Vagina (tissue), 2 donors: Measurements from ENCODE around the gene REXO1. TPM values are rescaled to one million over a fixed set of nuclear protein-coding genes. Genes with fewer than 3 reads are reported as not detected.

Source experiments
- DNase-seq, 2 donors: peaks; one replicate each; pipeline ENCODE4 v3.0.0-alpha.2; 2017; ENCODE audit errors: extremely low spot score in 2 of 2
- H3K27ac ChIP-seq: fragments of 200-600 bp; sonication (generic); one replicate; pipeline ENCODE4 v1.5.1; 2019
- H3K27me3 ChIP-seq: fragments of 200-600 bp; sonication (generic); one replicate; pipeline ENCODE4 v1.5.1; 2019
- H3K36me3 ChIP-seq, 2 donors: fragments of 200-600 bp; sonication (generic); one replicate each; pipeline ENCODE4 v1.5.1; 2017 to 2019
- H3K4me1 ChIP-seq: fragments of 200-600 bp; sonication (generic); one replicate; pipeline ENCODE4 v1.5.1; 2019
- H3K4me3 ChIP-seq, 2 donors: fragments of 200-600 bp; sonication (generic); 1 replicate in 1 of 2; 2 replicates in 1 of 2; pipeline ENCODE4 v1.5.1; 2016 to 2019
- H3K9me3 ChIP-seq: fragments of 200-600 bp; sonication (generic); one replicate; pipeline ENCODE4 v1.5.1; 2019
- CTCF ChIP-seq, 3 experiments: fragments of 450-650 bp in 2 of 3; fragments of 200-600 bp in 1 of 3; sonication (generic) in 1 of 3; IDR thresholded peaks; one replicate each; pipeline ENCODE4 v1.5.1; 2017 to 2019; ENCODE audit warnings: antibody characterized with exemption in 3 of 3, mild to moderate bottlenecking in 2 of 3, moderate library complexity in 2 of 3
- POLR2A ChIP-seq, 2 donors: fragments of 450-650 bp; IDR thresholded peaks; one replicate each; pipeline ENCODE4 v1.6.1; 2017; ENCODE audit warnings: antibody characterized with exemption in 2 of 2, mild to moderate bottlenecking in 2 of 2, moderate library complexity in 2 of 2
- POLR2AphosphoS5 ChIP-seq, 2 donors: sonication (generic); formaldehyde crosslinking; IDR thresholded peaks; one replicate each; pipeline ENCODE4 v1.9.0; 2017; ENCODE audit warnings: antibody characterized with exemption in 2 of 2, mild to moderate bottlenecking in 2 of 2, low read depth in 1 of 2; ENCODE audit not compliant: insufficient read depth in 1 of 2
- intact Hi-C: fragments of 100-400 bp; cut with DNase I; formaldehyde crosslinking; loops from one replicate; pipeline ENCODE4 v1.15.1; 2023
- total RNA-seq: library from RNA; depleted of rRNA; stranded (reverse); fragments of >200 nt; gene quantifications from one replicate; pipeline ENCODE4 v1.2.3, GENCODE V29; 2016

Gene REXO1
- total RNA-seq, 1 donor from 2014 or later = 19.9 TPM

GRCh38 chr19:1860042-1860775 is 11.9 kb upstream of the REXO1 start:
- Histone ChIP-seq H3K27ac (no peak overlapping the region), H3K27me3 (no peaks in the 10 kb centered on the region), H3K36me3 (no peaks in the 10 kb centered on the region), H3K4me3 (peak overlapping the region in 1 of 2 donors; percentile 23), H3K4me1 (peaks cover 83% of the 10 kb centered on the region), H3K9me3 (no peaks in the 10 kb centered on the region)
- intact Hi-C loops = no loop called here
- DNase-seq = no peak
- no peak for TF ChIP-seq POLR2A (IDR thresholded peaks at IDR 0.05)
- TF ChIP-seq CTCF (IDR thresholded peaks at IDR 0.05) = no peak
- TF ChIP-seq POLR2AphosphoS5 (IDR thresholded peaks at IDR 0.05; ENCODE audit: insufficient read depth in 1 of 2, low read depth in 1 of 2) = no peak

GRCh38 chr19:1859331-1859781 is 11.1 kb upstream of the REXO1 start:
- H3K36me3 ChIP-seq = no peaks in the 10 kb centered on the region
- intact Hi-C loops = no loop called here
- peaks cover 83% of the 10 kb centered on the region for H3K4me1 ChIP-seq
- TF ChIP-seq POLR2AphosphoS5 (IDR thresholded peaks at IDR 0.05; ENCODE audit: insufficient read depth in 1 of 2, low read depth in 1 of 2) = no peak
- no peak for TF ChIP-seq CTCF (IDR thresholded peaks at IDR 0.05)
- no peak for TF ChIP-seq POLR2A (IDR thresholded peaks at IDR 0.05)
- no peaks in the 10 kb centered on the region for H3K9me3 ChIP-seq
- no peak overlapping the region for H3K4me3 ChIP-seq
- DNase-seq = no peak
- no peak overlapping the region for H3K27ac ChIP-seq
- H3K27me3 ChIP-seq = no peaks in the 10 kb centered on the region

- H3K36me3 ChIP-seq = no peaks in the 10 kb centered on the region
- intact Hi-C loops = no loop called here
- H3K4me3 ChIP-seq = no peak overlapping the region
- H3K4me1 ChIP-seq = peaks cover 90% of the 10 kb centered on the region
- DNase-seq = no peak
- TF ChIP-seq CTCF (IDR thresholded peaks at IDR 0.05) = no peak
- no peak for TF ChIP-seq POLR2AphosphoS5 (IDR thresholded peaks at IDR 0.05; ENCODE audit: insufficient read depth in 1 of 2, low read depth in 1 of 2)
- no peak for TF ChIP-seq POLR2A (IDR thresholded peaks at IDR 0.05)
- H3K9me3 ChIP-seq = no peaks in the 10 kb centered on the region
- no peaks in the 10 kb centered on the region for H3K27me3 ChIP-seq
- H3K27ac ChIP-seq = peak overlapping the region; percentile 79
Measured at GRCh38 chr19:1858412-1859081, 10.3 kb upstream of the REXO1 start.

GRCh38 chr19:1857648-1858326 is 9.5 kb upstream of the REXO1 start:
- no peaks in the 10 kb centered on the region for H3K27me3 ChIP-seq
- H3K27ac ChIP-seq = peak overlapping the region; percentile 79
- intact Hi-C loops = no loop called here
- H3K9me3 ChIP-seq = no peaks in the 10 kb centered on the region
- H3K4me3 ChIP-seq = peak overlapping the region; percentile 43 to 46
- peaks cover 98% of the 10 kb centered on the region for H3K4me1 ChIP-seq
- no peaks in the 10 kb centered on the region for H3K36me3 ChIP-seq
- TF ChIP-seq POLR2A (IDR thresholded peaks at IDR 0.05) (no peak), CTCF (IDR thresholded peaks at IDR 0.05) (no peak), POLR2AphosphoS5 (IDR thresholded peaks at IDR 0.05; ENCODE audit: insufficient read depth in 1 of 2, low read depth in 1 of 2) (no peak)
- no peak for DNase-seq
